SK-N-SH treated with all-trans-retinoic acid at 6 μM for 48 hours (cell line): ENCODE results near the gene RPS6KA2.

ENCODE experiments used
- ARNTL ChIP-seq: fragments of 450-650 bp; formaldehyde crosslinking; IDR thresholded peaks from 2 replicates; pipeline ENCODE4 v1.5.0; 2020; ENCODE audit warnings: low read depth, mild to moderate bottlenecking, moderate library complexity, borderline replicate concordance
- CSDC2 ChIP-seq: fragments of 250-450 bp; sonication (Bioruptor Pico); IDR thresholded peaks from 2 replicates; pipeline ENCODE4 v1.5.0; 2020; ENCODE audit warnings: mild to moderate bottlenecking, moderate library complexity
- ESRRG ChIP-seq: fragments of 250-450 bp; sonication (Bioruptor Pico); IDR thresholded peaks from 2 replicates; pipeline ENCODE4 v1.6.1; 2021; ENCODE audit warnings: mild to moderate bottlenecking
- TF ChIP-seq, protein P1 (sequence below): fragments of 250-450 bp; sonication (Bioruptor Pico); IDR thresholded peaks from 2 replicates; pipeline ENCODE4 v1.5.1; 2020; ENCODE audit warnings: low read depth, mild to moderate bottlenecking, moderate library complexity
- TF ChIP-seq, protein P2 (sequence below): fragments of 250-450 bp; sonication (Bioruptor Pico); IDR thresholded peaks from 2 replicates; pipeline ENCODE4 v1.8.0; 2020; ENCODE audit warnings: mild to moderate bottlenecking, moderate library complexity, borderline replicate concordance
- TF ChIP-seq, protein P3 (sequence below): fragments of 250-450 bp; sonication (Bioruptor Pico); IDR thresholded peaks from 2 replicates; pipeline ENCODE4 v1.8.0; 2021; ENCODE audit warnings: low read depth, mild to moderate bottlenecking, moderate library complexity, borderline replicate concordance

DNA sequence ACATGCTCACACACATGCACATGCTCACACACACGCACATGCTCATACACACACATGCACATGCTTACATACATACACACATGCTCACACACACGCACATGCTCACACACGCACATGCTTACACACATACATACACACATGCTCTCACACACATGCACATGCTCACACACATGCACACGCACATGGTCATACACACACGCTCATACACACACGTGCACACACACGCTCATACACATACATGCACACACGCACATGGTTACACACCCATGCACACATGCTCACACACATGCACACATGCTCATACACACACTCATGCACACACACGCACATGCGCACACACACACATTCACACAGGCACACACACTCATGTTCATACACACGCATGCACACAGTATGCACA lies 20.8 kb upstream of the RPS6KA2 start:
- TF ChIP-seq, protein P1, sequence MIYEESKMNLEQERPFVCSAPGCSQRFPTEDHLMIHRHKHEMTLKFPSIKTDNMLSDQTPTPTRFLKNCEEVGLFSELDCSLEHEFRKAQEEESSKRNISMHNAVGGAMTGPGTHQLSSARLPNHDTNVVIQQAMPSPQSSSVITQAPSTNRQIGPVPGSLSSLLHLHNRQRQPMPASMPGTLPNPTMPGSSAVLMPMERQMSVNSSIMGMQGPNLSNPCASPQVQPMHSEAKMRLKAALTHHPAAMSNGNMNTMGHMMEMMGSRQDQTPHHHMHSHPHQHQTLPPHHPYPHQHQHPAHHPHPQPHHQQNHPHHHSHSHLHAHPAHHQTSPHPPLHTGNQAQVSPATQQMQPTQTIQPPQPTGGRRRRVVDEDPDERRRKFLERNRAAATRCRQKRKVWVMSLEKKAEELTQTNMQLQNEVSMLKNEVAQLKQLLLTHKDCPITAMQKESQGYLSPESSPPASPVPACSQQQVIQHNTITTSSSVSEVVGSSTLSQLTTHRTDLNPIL, result no peak
- TF ChIP-seq, protein P2, sequence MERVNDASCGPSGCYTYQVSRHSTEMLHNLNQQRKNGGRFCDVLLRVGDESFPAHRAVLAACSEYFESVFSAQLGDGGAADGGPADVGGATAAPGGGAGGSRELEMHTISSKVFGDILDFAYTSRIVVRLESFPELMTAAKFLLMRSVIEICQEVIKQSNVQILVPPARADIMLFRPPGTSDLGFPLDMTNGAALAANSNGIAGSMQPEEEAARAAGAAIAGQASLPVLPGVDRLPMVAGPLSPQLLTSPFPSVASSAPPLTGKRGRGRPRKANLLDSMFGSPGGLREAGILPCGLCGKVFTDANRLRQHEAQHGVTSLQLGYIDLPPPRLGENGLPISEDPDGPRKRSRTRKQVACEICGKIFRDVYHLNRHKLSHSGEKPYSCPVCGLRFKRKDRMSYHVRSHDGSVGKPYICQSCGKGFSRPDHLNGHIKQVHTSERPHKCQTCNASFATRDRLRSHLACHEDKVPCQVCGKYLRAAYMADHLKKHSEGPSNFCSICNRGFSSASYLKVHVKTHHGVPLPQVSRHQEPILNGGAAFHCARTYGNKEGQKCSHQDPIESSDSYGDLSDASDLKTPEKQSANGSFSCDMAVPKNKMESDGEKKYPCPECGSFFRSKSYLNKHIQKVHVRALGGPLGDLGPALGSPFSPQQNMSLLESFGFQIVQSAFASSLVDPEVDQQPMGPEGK (CRISPR knock-in tag), result no peak
- TF ChIP-seq ESRRG (CRISPR knock-in tag) (no peak), ARNTL (no peak), CSDC2 (CRISPR knock-in tag) (no peak)
- TF ChIP-seq, protein P3, sequence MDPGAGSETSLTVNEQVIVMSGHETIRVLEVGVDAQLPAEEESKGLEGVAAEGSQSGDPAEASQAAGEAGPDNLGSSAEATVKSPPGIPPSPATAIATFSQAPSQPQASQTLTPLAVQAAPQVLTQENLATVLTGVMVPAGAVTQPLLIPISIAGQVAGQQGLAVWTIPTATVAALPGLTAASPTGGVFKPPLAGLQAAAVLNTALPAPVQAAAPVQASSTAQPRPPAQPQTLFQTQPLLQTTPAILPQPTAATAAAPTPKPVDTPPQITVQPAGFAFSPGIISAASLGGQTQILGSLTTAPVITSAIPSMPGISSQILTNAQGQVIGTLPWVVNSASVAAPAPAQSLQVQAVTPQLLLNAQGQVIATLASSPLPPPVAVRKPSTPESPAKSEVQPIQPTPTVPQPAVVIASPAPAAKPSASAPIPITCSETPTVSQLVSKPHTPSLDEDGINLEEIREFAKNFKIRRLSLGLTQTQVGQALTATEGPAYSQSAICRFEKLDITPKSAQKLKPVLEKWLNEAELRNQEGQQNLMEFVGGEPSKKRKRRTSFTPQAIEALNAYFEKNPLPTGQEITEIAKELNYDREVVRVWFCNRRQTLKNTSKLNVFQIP (CRISPR knock-in tag), result no peak
